Endothelial cell of umbilical vein (primary cell): Measurements from ENCODE around the gene TMEM109. TPM values are rescaled to one million over a fixed set of nuclear protein-coding genes. Genes with fewer than 3 reads are reported as not detected.

Source experiments
- BruUV-seq: library from RNA; stranded (reverse); fragments of 400-500 nt; replicated peaks from 2 replicates; lab custom pipeline; 2021; lab: Mats Ljungman, UMichigan
- CTCF ChIA-PET: fragments of 300-600, 350-600 bp; sonication (Branson Sonifier 250); formaldehyde crosslinking; loops from one replicate; lab custom pipeline; 2021; ENCODE audit warnings: antibody characterized with exemption, inconsistent platforms; lab: Charles Lee
- POLR2A ChIA-PET: fragments of 300-600, 350-600 bp; sonication (Branson Sonifier 250); formaldehyde crosslinking; loops from one replicate; lab custom pipeline; 2021; ENCODE audit warnings: antibody characterized with exemption, inconsistent platforms; lab: Charles Lee
- DNase-seq: peaks from one replicate; pipeline ENCODE4 v3.0.0-alpha.2; 2011; ENCODE audit warnings: low read depth, low spot score
- FAIRE-seq: peaks from 2 replicates; lab custom pipeline; 2011; peaks lifted over from hg19 to GRCh38; lab: Jason Lieb, UNC
- H2AFZ ChIP-seq: 2 replicates; pipeline ENCODE4 v1.6.0; 2012; ENCODE audit warnings: low read depth, low read length, control low read depth, inconsistent platforms
- H3K27ac ChIP-seq: 2 replicates; pipeline ENCODE4 v1.5.1; 2011; ENCODE audit warnings: low read depth, mild to moderate bottlenecking, control low read depth, low read length, moderate library complexity; ENCODE audit not compliant: insufficient read depth
- H3K27me3 ChIP-seq, 2 experiments: 2 replicates each; pipeline versions ENCODE4 v1.6.0 to v1.6.1; 2011; ENCODE audit warnings: low read length in 2 of 2, mixed read lengths in 1 of 2; ENCODE audit not compliant: control insufficient read depth in 2 of 2, insufficient read depth in 2 of 2
- H3K36me3 ChIP-seq, 2 experiments: 2 replicates in 1 of 2; 3 replicates in 1 of 2; pipeline ENCODE4 v1.5.1; 2011; ENCODE audit warnings: low read length in 2 of 2, mild to moderate bottlenecking in 1 of 2, moderate library complexity in 1 of 2; ENCODE audit not compliant: control insufficient read depth in 2 of 2, insufficient read depth in 2 of 2; ENCODE audit errors: extremely low read depth in 1 of 2
- H3K4me1 ChIP-seq: 3 replicates; pipeline ENCODE4 v1.5.1; 2011; ENCODE audit warnings: mild to moderate bottlenecking, low read length; ENCODE audit not compliant: control insufficient read depth, insufficient read depth; ENCODE audit errors: extremely low read depth
- H3K4me2 ChIP-seq: 2 replicates; pipeline ENCODE4 v1.6.1; 2011; ENCODE audit warnings: low read length, control low read depth, mixed read lengths; ENCODE audit not compliant: insufficient read depth
- H3K4me3 ChIP-seq, 3 experiments: fragments of 200-600 bp in 1 of 3; sonication (generic), shearing (Covaris generic) in 1 of 3; replicated peaks in 1 of 3; 2 replicates each; pipeline ENCODE4 v1.5.1; 2011 to 2016; ENCODE audit warnings: control low read depth in 3 of 3, low read length in 3 of 3, mild to moderate bottlenecking in 2 of 3, inconsistent platforms in 1 of 3, low read depth in 1 of 3, moderate library complexity in 1 of 3; ENCODE audit not compliant: insufficient read depth in 1 of 3
- H3K79me2 ChIP-seq: 2 replicates; pipeline ENCODE4 v1.6.0; 2012; ENCODE audit warnings: low read length, inconsistent platforms; ENCODE audit not compliant: control insufficient read depth, insufficient read depth
- H3K9ac ChIP-seq: replicated peaks from 2 replicates; pipeline ENCODE3; 2011; ENCODE audit warnings: low read length, control low read depth; ENCODE audit not compliant: insufficient read depth; ENCODE audit errors: extremely low read depth
- H3K9me1 ChIP-seq: replicated peaks from 3 replicates; pipeline ENCODE4 v1.6.0; 2011; ENCODE audit warnings: mild to moderate bottlenecking, low read length; ENCODE audit not compliant: control insufficient read depth, insufficient read depth; ENCODE audit errors: extremely low read depth
- H3K9me3 ChIP-seq: replicated peaks from 2 replicates; pipeline ENCODE4 v1.5.1; 2012; ENCODE audit warnings: low read length, inconsistent platforms; ENCODE audit not compliant: control insufficient read depth, insufficient read depth
- H4K20me1 ChIP-seq: replicated peaks from 2 replicates; pipeline ENCODE3; 2011; ENCODE audit warnings: mild to moderate bottlenecking, low read length; ENCODE audit not compliant: control insufficient read depth, insufficient read depth; ENCODE audit errors: extremely low read depth
- EZH2 ChIP-seq: IDR thresholded peaks from 2 replicates; pipeline ENCODE4 v1.6.1; 2012; ENCODE audit warnings: borderline replicate concordance, low read depth, mild to moderate bottlenecking, moderate library complexity, low read length, inconsistent platforms; ENCODE audit not compliant: severe bottlenecking
- FOS ChIP-seq: IDR thresholded peaks from 2 replicates; pipeline ENCODE4 v1.6.1; 2011; ENCODE audit warnings: mild to moderate bottlenecking, low read length, moderate library complexity, borderline replicate concordance; ENCODE audit not compliant: insufficient read depth
- GATA2 ChIP-seq: IDR thresholded peaks from 2 replicates; pipeline ENCODE4 v1.7.0; 2011; ENCODE audit warnings: low read depth, mild to moderate bottlenecking, moderate library complexity, mixed read lengths, low read length; ENCODE audit not compliant: insufficient read length, insufficient read depth
- JUN ChIP-seq: IDR thresholded peaks from 2 replicates; pipeline ENCODE4 v1.6.1; 2011; ENCODE audit warnings: borderline replicate concordance, low read depth; ENCODE audit not compliant: insufficient read length, insufficient read depth
- MYC ChIP-seq: IDR thresholded peaks from one replicate; pipeline ENCODE4 v1.6.1; 2011; ENCODE audit warnings: mild to moderate bottlenecking, low read depth, low read length
- POLR2A ChIP-seq: IDR thresholded peaks from 2 replicates; pipeline ENCODE4 v1.6.1; 2012; ENCODE audit warnings: low read depth, mild to moderate bottlenecking, control low read depth, low read length
- POLR2AphosphoS5 ChIP-seq: IDR thresholded peaks from 2 replicates; pipeline ENCODE4 v1.6.1; 2012; ENCODE audit warnings: low read depth, mild to moderate bottlenecking, control low read depth, low read length, moderate library complexity; ENCODE audit not compliant: insufficient read depth
- dilution Hi-C: fragments of 300-500 bp; cut with MboI; formaldehyde crosslinking; loops from one replicate; pipeline ENCODE4 v1.15.0; 2019; ENCODE audit warnings: low sequenced_read_pairs; ENCODE audit not compliant: extremely low pct_ligation_motif_present
- intact Hi-C: fragments of 100-400 bp; cut with micrococcal nuclease; formaldehyde crosslinking; loops from one replicate; pipeline ENCODE4 v1.10.0; 2022
- polyA plus RNA-seq, 4 experiments: library from polyadenylated mRNA; depleted of rRNA in 3 of 4; stranded (reverse) in 3 of 4; unstranded in 1 of 4; fragments of >200 nt; gene quantifications; 2 replicates each; pipeline versions ENCODE4 v1.2.1 to v1.2.3, GENCODE V29; 2011 to 2012; ENCODE audit warnings: missing spikeins in 1 of 4
- total RNA-seq: library from RNA; stranded (reverse); gene quantifications from 2 replicates; pipeline ENCODE4 v1.2.3, GENCODE V29; 2021
- TF ChIP-seq, protein P1 (sequence below): IDR thresholded peaks from 2 replicates; pipeline ENCODE4 v1.6.1; 2011; ENCODE audit not compliant: insufficient read depth, insufficient read length
- TF ChIP-seq, protein P2 (sequence below), 2 donors: IDR thresholded peaks; 1 replicate in 1 of 2; 2 replicates in 1 of 2; pipeline ENCODE4 v1.5.1; 2011; ENCODE audit warnings: low read length in 2 of 2, mild to moderate bottlenecking in 2 of 2, moderate library complexity in 2 of 2, control low read depth in 1 of 2, inconsistent platforms in 1 of 2, low read depth in 1 of 2; ENCODE audit not compliant: insufficient read depth in 1 of 2; ENCODE audit errors: extremely low read depth in 1 of 2

TMEM109 gene
- total and polyA plus RNA-seq, 2 donors (not counting 3 experiments of a cell fraction or from before 2014, with no cell fraction given) = 143 to 192 TPM

DNA sequence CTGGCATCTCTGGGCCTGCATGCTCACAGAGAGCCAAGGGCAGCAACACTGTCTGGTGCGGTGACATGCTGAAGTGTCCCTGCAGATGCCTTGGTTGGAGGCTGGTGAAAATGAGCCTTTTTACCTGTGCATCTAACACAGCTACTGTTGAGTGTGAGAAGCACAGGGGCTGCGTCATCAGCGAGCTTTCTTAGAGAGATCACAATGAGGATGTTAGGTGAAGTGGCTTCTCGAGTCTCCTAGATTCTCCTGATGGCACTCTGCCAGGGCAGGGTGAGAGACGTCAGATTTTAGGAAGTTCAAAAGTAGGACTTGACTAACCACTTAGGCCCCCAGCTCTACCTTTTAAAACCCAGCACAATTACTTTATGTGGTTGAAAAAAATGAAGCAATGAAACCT is 41.6 kb downstream of the TMEM109 start:
- POLR2A ChIA-PET = no interaction called here
- H3K79me2 ChIP-seq = no peaks in the 10 kb centered on the region
- no peak overlapping the region for H3K4me2 ChIP-seq
- peaks cover 0 to 10% of the 10 kb centered on the region in 2 experiments for H3K27me3 ChIP-seq
- BruUV-seq = no TSS peak
- H3K4me3 ChIP-seq = no peak overlapping the region
- CTCF ChIA-PET = no interaction called here
- H3K9ac ChIP-seq = no peak overlapping the region
- TF ChIP-seq, protein P1, sequence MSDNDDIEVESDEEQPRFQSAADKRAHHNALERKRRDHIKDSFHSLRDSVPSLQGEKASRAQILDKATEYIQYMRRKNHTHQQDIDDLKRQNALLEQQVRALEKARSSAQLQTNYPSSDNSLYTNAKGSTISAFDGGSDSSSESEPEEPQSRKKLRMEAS = no peak
- TF ChIP-seq POLR2AphosphoS5 (no peak), MYC (no peak), GATA2 (no peak), POLR2A (no peak), EZH2 (no peak), FOS (no peak), JUN (no peak)
- TF ChIP-seq, protein P2, sequence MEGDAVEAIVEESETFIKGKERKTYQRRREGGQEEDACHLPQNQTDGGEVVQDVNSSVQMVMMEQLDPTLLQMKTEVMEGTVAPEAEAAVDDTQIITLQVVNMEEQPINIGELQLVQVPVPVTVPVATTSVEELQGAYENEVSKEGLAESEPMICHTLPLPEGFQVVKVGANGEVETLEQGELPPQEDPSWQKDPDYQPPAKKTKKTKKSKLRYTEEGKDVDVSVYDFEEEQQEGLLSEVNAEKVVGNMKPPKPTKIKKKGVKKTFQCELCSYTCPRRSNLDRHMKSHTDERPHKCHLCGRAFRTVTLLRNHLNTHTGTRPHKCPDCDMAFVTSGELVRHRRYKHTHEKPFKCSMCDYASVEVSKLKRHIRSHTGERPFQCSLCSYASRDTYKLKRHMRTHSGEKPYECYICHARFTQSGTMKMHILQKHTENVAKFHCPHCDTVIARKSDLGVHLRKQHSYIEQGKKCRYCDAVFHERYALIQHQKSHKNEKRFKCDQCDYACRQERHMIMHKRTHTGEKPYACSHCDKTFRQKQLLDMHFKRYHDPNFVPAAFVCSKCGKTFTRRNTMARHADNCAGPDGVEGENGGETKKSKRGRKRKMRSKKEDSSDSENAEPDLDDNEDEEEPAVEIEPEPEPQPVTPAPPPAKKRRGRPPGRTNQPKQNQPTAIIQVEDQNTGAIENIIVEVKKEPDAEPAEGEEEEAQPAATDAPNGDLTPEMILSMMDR (IDR thresholded peaks at IDR 0.05; ENCODE audit: extremely low read depth in 1 of 2, insufficient read depth in 1 of 2, low read depth in 1 of 2, low read length in 2 of 2) = no peak
- FAIRE-seq (no peak), DNase-seq (no peak)
- no peaks in the 10 kb centered on the region for H3K36me3 ChIP-seq
- no peak overlapping the region for H3K27ac ChIP-seq
- no peak overlapping the region for H2AFZ ChIP-seq
- no peaks in the 10 kb centered on the region for H4K20me1 ChIP-seq
- intact Hi-C loops (no loop called here), dilution Hi-C loops (no loop called here)
- no peaks in the 10 kb centered on the region for H3K9me3 ChIP-seq
- no peaks in the 10 kb centered on the region for H3K9me1 ChIP-seq
- peaks cover 10% of the 10 kb centered on the region for H3K4me1 ChIP-seq
